AG09309 (cell line): ENCODE data around the gene RC3H1.
"Not testable (repeated sequence)": the region's sequence is repeated elsewhere in the genome, so short reads cannot be mapped to it uniquely, and the experiment has no call there.

Source experiments
- DNase-seq: peaks from one replicate; pipeline ENCODE4 v3.0.0-alpha.2; 2010; ENCODE audit warnings: low read depth
- H3K4me3 ChIP-seq: 2 replicates; pipeline ENCODE4 v1.5.1; 2011; ENCODE audit warnings: mild to moderate bottlenecking, low read depth, low read length, moderate library complexity; ENCODE audit not compliant: control insufficient read depth
- CTCF ChIP-seq: IDR thresholded peaks from 2 replicates; pipeline ENCODE4 v1.5.1; 2011; ENCODE audit warnings: mild to moderate bottlenecking, low read depth, low read length, inconsistent platforms; ENCODE audit not compliant: insufficient read depth, control insufficient read depth; ENCODE audit errors: missing control alignments

Gene RC3H1

GRCh38 chr1:174022080-174022975 is at the start of gene RC3H1:
Gene RC3H1 (minus strand): TSS chr1:174022357. CDS start chr1:173992985, 29,372 bp downstream.
- TF ChIP-seq CTCF, result no peak
- no peak for DNase-seq
- H3K4me3 ChIP-seq, result peak within 1 kb of the TSS; percentile 97

- DNase-seq, result no peak
- no peak overlapping the region for H3K4me3 ChIP-seq
- TF ChIP-seq CTCF, result no peak
Measured at GRCh38 chr1:174070614-174071013, 48.5 kb upstream of the RC3H1 start.

GRCh38 chr1:174068000-174068399 is 45.8 kb upstream of the RC3H1 start:
- no peak for DNase-seq
- no peak overlapping the region for H3K4me3 ChIP-seq
- no peak for TF ChIP-seq CTCF

GRCh38 chr1:174060090-174060489 is 37.9 kb upstream of the RC3H1 start:
- TF ChIP-seq CTCF, result no peak
- no peak for DNase-seq
- no peak overlapping the region for H3K4me3 ChIP-seq

- no peak for DNase-seq
- TF ChIP-seq CTCF, result no peak
- H3K4me3 ChIP-seq, result no peak overlapping the region
Measured at GRCh38 chr1:174058624-174059023, 36.5 kb upstream of the RC3H1 start.

- not testable (repeated sequence) for H3K4me3 ChIP-seq, DNase-seq
Measured at GRCh38 chr1:174056609-174057008, 34.5 kb upstream of the RC3H1 start.

- H3K4me3 ChIP-seq, result not testable (repeated sequence)
Measured at GRCh38 chr1:174055797-174056196, 33.6 kb upstream of the RC3H1 start.

More at GRCh38 chr1:174055797-174056196, 33.6 kb upstream of the RC3H1 start:
- not testable (repeated sequence) for DNase-seq
